HG02642 (cell line): ENCODE measurements around the gene SECTM1.
A peak's percentile ranks its signal among the peaks of the same experiment; 100 is the strongest.

Source experiments
- ATAC-seq: cut with Tn5 transposase; IDR thresholded peaks from one replicate; pipeline ENCODE4 v1.9.1; 2021; ENCODE audit warnings: mild to moderate bottlenecking; ENCODE audit not compliant: unreplicated experiment, poor library complexity

The SECTM1 gene

GRCh38 chr17:82302991-82303943 lies 30.3 kb downstream of the SECTM1 start:
- no peak for ATAC-seq

- no peak for ATAC-seq
Measured at GRCh38 chr17:82302568-82302963, 31.0 kb downstream of the SECTM1 start.

DNA sequence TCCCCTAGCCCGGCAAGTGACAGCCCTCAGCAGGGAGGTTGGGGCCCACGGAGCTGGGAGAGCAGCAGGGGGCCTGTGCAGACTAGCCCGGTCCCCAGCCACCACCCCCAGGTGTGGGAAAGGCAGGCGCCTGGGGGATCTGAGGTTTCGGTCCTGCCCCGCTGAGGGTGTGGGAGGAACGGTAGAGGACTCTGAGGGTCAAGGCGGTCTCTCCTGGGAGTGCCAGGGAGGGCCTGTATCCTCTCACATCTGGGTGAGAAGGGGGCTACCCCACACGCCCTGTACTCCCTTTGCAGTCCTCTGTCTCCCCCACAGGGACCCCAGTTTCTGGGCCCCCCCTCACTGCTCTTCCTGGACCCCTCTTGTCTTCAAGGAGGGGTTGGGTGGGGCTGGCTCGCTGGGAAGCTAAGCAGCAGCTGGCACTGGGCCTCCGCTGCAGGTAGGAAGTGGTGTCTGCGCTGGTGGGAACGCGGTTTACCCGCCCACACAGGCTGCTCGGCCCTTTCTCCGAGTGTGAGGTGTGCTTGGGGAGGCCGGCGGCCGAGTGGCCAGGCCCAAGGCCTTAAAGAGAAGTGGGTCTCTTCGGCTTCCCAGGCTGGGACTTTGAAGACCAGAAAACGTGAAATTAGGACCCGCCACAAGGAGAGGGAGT lies 31.5 kb downstream of the SECTM1 start:
- no peak for ATAC-seq

- no peak for ATAC-seq
Measured at GRCh38 chr17:82301300-82301915, 32.2 kb downstream of the SECTM1 start.

DNA sequence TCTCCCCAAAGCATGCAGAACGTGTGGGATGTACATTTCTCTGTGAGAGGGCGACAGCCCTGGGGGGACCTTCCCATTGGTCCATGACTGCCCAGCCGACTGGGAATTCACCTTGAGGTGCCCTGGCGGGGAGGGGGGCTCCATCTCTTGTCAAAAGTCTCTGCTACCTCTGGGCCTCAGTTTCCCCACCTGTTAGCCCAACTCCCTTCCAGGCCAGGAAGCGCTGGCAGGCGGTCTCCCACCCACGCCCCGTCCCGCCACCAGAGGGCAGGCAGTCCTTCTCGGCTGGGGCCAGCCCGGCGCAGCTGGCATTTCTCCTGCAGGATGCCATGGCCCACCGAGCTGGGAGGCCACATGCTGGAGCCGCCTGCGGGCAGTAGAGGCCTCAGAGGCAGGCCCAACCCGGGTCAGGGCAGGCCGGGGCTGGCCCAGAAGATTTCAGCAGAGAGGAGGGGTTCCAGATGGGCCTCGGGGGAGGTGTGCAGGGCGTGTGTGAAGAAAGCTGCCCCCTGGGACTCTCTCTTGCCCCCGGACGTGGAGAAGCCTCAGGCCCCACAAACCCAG lies 32.8 kb downstream of the SECTM1 start:
- ATAC-seq: no peak

DNA sequence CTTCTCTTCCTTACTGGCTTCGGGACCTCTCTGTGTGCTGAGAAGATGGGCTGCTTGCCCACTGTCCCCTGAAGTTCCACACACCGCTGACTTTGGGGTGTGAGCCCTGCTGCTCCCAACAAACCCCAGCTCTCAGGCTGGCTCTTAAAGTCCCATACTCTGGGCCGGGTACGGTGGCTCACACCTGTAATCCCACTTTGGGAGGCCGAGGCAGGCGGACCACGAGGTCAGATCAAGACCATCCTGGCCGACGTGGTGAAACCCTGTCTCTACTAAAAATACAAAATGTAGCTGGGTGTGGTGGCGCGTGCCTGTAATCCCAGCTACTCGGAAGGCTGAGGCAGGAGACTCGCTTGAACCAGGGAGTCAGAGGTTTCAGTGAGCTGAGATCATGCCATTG lies 33.3 kb downstream of the SECTM1 start:
- no peak for ATAC-seq

- no peak for ATAC-seq
Measured at GRCh38 chr17:82299452-82299851, 34.1 kb downstream of the SECTM1 start.

DNA sequence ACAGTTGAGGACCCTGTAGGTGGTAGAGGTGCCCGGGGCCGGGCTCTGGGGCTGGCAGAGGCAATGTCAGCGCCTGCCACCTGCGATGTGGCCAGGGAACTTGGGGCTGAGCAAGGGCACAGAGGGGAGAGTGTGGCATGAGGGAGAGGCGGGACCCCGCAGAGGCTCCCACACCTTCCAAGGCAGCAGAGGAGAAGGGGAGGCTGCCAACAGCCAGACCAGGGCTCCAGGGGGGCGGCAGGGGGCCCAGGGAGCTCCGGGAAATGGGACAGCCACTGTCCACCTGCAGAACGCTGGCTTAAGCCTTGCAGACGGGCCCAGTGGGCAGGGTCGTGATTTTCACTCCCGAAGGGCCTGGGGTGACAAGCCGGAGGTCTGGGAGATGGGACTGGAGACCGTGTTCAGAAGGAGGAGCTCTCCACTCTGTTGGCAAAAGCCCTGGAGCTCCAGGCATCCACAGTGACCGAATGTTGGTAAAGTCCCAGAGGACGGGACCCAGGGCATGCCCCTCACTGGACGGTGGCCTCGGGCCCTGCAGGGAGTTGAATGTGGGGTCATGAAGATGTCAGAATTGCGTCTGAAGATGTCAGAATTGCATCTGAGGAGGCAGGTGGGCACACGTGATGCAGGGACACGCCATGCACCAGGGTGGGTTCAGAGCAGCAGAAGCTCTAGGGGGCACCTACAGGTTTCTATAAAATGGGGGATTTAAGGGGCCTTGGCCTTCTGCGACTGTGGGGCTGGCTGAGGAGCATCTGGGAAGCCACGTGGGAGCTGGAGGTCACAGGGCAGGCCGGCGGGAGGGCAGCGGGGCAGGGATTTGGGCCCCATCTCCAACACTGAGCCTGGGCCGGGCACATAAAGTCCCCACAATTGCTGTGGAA lies 34.8 kb downstream of the SECTM1 start:
- ATAC-seq: no peak

GRCh38 chr17:82297714-82298537 lies 35.6 kb downstream of the SECTM1 start:
- ATAC-seq: peak; percentile 43

DNA sequence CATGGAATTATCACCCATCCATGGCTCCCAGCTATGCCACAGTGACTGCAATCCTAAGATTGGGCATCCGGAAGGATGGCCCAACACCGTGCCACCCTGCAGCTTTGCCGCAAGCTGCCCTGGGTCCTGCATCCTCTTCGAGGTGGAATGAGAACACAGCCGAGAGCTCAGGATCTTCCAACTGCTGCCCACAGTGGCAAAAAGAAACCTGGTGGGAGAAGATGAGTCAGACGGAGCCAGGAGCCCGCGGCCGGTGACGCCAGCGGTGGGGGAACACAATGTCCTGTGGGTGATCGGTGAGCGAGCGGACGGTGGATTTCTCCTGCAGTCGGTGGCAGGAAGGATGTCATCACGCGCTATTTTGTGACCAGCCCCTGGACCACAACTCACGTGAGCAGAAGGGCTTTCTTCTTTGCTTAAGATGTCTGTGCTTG lies 36.3 kb downstream of the SECTM1 start:
- ATAC-seq: peak; percentile 24

DNA sequence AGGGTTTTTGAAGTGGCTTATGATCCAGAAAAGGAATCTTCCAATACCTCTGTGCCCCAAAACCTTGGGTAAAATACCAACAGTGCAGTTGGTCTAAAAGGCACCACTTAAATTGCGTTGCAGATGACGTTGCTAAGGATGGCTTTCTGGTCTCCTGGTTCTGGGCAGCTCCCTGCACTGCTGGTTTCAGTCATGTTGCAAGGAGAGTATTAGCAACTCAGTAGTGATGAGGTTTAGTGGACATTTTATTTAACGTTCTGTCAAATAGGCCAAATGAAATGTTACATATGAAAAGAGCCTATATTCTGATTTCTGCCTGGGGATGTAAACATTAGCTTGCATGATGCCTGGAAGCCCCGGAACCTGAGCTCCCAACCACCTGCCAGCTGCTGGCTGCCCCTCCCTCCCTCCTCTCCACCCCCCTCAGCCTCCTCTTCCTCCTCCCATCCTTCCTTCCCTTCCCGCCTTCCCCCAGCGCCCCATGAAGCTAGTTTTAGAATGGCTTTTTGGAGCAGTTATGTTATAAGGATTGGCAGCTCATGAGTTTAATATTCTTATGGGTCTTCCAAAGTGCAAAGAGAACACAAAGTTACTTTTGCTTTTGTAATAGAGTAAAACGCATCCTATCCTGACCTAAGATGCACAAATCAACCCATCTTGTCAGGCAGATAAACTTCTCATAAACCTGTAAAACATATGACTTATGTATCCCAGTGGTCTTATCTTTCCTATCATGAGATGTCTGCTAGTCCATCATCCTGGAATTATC lies 36.9 kb downstream of the SECTM1 start:
- no peak for ATAC-seq

DNA sequence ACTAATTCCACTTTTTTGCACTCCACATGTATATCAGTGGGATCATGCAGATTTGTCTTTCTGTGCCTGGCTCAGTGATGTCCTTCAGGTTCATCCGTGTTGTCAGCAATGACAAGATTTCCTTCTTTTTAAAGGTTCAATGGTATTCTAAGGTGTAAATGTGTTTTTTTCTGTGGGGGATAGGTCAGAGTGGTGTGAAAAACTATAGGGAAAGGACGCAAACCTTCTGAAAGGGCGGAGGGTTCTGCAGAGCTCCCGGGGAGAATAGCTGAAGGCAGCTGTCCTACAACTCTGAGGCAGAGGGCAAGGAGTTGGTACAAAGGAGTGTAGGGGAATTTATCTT lies 38.1 kb downstream of the SECTM1 start:
- no peak for ATAC-seq

GRCh38 chr17:82294064-82294773 lies 39.3 kb downstream of the SECTM1 start:
- ATAC-seq: no peak

DNA sequence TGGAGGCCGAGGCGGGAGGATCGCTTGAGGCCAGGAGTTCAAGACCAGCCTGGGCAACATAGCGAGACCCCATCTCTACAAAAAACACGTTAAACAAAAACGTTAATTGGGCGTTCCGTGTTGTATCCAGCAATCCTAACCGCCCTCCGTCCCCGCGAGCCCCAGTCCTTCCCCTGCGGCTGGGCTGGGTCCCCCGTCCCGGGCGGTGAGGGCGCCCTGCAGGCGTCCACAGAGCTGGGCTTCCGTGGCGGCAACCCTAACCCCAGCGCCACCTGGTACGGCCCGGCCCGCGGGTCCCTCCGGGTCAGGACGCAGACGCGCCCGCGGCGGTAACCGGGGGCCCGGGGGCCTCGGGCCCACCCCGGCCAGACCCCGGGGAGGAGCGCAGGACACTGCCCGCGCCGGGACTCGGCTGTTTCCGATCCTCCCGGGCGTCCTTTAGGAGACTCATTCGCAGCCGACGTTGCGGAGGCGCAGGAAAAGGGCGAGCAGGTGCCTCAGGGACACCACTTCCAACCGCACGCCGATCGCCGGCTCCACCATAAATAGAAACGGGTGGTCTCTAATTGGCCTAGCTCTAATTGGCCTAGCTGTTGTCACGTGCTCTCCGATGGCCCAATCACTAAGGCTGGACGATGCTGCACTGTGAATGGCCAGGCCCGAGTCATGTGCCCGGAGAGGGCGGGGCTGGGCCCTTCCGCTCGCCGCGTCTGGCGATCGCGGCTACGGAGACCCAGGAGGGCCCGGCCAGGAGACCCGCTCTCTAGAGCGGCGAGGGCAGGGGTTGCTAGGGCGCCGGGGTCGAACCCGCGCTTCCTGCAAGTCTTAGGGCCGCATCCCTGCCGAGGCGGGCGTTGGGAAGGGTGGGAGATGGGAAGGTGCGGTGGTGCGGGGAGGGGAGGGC lies 41.1 kb downstream of the SECTM1 start:
- peak; percentile 95 for ATAC-seq

DNA sequence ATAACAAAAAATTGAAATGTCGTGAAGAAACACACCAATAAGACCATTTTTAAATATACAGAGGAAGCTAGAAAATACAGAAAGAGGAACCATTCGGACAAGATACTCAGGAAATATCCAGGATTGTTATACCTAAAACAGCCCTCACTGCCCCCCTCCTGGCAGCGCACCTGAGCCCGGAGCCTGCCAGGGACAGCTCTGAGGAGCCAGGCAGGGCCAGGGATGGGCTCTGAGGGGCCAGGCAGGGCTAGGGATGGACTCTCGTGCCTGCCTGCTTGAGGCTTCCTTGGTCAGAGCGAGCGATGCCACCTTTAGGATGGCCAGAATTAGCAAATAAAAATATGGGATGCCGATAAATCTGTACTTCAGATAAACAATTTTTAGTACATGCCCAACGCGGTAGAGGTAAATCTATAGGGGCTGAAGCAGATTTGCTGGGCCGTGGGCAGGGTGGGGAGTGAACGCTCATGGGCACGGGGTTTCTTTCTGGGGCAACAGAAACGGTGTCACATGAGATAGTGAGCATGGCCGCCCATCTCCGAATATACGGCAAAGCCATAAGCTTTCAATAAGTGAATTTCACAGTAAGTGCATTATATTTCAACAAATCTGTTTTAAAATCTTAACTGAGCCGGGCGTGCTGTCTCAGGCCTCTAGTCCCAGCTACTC lies 41.9 kb downstream of the SECTM1 start:
- no peak for ATAC-seq
